Motor neuron (in vitro differentiated cells): ENCODE data around the gene MICAL3. TPM values are rescaled to one million over a fixed set of nuclear protein-coding genes. Genes with fewer than 3 reads are reported as not detected.
"Not testable (repeated sequence)": the region's sequence is repeated elsewhere in the genome, so short reads cannot be mapped to it uniquely, and the experiment has no call there.

Experiments used
- ATAC-seq, 8 experiments: fragments of 200-7000 bp; cut with Tn5 transposase; replicated peaks in 6 of 8; 2 replicates each; pipeline ENCODE4 v1.8.0; 2021; ENCODE audit warnings: mild to moderate bottlenecking in 8 of 8, moderate library complexity in 8 of 8
- H3K27ac ChIP-seq, 2 donors: fragments of 250-450 bp; sonication (Bioruptor Pico); 2 replicates each; pipeline ENCODE4 v1.9.0; 2021; ENCODE audit warnings: antibody characterized with exemption in 2 of 2, mild to moderate bottlenecking in 2 of 2, moderate library complexity in 1 of 2
- H3K4me1 ChIP-seq, 2 donors: fragments of 250-450 bp; sonication (Bioruptor Pico); replicated peaks in 1 of 2; 2 replicates each; pipeline ENCODE4 v1.6.1; 2021; ENCODE audit warnings: antibody characterized with exemption in 2 of 2, mild to moderate bottlenecking in 2 of 2, moderate library complexity in 1 of 2
- H3K4me3 ChIP-seq, 5 donors: fragments of 250-450 bp; sonication (Bioruptor Pico); 2 replicates each; pipeline ENCODE4 v1.9.0; 2021; ENCODE audit warnings: antibody characterized with exemption in 5 of 5, mild to moderate bottlenecking in 5 of 5, moderate library complexity in 4 of 5
- WGBS, 10 experiments: fragments of 450-650 bp; shearing (Covaris generic); methylation state at CpG; one replicate each; pipeline ENCODE4 v1.0.0; 2022; 5-methylcytosine and 5-hydroxymethylcytosine counted together
- in situ Hi-C, 9 experiments: fragments of 400-800 bp; cut with MboI; loops; one replicate each; pipeline ENCODE4 v1.15.0; 2021; ENCODE audit warnings: low sequenced_read_pairs in 9 of 9, low pct_unique_long_range_greater_than_20kb in 2 of 9; ENCODE audit not compliant: unreplicated experiment in 9 of 9
- total RNA-seq, 8 experiments: library from RNA; unstranded; fragments of 300-600 nt; gene quantifications; 2 replicates each; pipeline versions ENCODE4 v1.2.3 to v1.2.4, GENCODE V29; 2022

MICAL3 gene
- total RNA-seq, 8 experiments from 2014 or later = 15.2 to 46.0 (median 20.4) TPM

DNA sequence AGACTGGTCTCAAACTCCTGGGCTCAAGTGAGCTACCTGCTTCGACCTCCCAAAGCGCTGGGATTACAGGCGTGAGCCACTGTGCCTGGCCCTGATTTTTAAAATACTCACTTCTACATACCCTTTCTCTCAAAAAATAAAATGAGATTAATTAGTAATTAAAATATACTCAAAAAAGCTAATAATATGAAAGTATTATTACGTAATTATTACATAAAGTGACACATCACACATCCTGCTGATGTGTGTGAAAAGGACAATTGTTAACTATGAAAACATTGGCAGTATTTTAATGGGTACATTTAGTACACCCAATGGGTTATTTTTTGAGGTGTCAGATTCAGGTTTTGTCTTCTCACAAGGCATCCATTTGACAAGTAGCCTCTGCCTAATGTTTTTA, 21.4 kb upstream of the MICAL3 start:
- Histone ChIP-seq H3K4me3 (no peak overlapping the region), H3K27ac (no peak overlapping the region), H3K4me1 (no peaks in the 10 kb centered on the region)
- ATAC-seq = no peak
- in situ Hi-C loops = no loop called here
- 50 to 93% (median 77%) methylated on average over 1 to 4 of the region's 4 CpGs; no CpG with 5 or more reads in 2 of the 10 experiments for WGBS, 10 experiments

DNA sequence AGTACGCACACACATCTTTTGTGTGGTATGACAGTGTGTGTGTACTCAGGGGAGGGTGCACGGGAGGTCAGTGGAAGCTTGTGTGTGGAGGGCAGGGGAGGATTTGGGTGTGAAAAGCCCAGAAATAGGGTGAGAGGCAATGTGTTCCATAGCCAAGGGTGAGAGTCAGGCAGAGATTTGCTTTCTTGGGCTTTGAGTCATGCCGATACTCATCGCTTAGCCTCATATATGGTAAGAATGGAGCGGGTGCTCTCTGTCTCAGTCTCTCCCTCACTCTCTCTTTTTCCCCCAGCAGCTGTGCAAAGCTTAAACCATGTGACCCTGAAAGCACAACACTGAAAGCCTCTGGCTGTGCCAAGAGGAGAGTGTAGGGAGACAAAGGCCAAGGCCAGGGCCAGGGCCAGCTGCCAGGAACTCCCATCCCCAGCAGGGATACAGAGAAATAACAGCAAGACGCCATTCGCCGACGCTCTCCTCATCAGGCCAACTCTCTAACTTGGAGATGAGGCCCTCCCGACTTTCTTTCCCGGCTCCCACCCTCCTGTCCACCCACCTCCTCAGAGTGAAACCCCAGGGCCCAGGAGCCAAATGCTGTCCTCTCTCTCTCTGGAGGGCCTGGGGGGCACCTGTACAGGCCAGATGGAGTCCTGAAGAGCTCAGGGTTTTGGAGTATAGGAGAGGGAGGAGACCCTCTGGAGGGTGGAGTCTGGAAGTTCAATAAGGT, 20.3 kb upstream of the MICAL3 start:
- H3K27ac ChIP-seq = no peak overlapping the region
- no peak overlapping the region for H3K4me3 ChIP-seq
- peak in 3 of 8 experiments; percentile 28 to 96 (median 72) for ATAC-seq
- WGBS, 10 experiments = 60 to 100% (median 83%) methylated on average over 1 to 6 of the region's 11 CpGs; no CpG with 5 or more reads in 3 of the 10 experiments
- H3K4me1 ChIP-seq = no peaks in the 10 kb centered on the region
- in situ Hi-C loops = no loop called here

DNA sequence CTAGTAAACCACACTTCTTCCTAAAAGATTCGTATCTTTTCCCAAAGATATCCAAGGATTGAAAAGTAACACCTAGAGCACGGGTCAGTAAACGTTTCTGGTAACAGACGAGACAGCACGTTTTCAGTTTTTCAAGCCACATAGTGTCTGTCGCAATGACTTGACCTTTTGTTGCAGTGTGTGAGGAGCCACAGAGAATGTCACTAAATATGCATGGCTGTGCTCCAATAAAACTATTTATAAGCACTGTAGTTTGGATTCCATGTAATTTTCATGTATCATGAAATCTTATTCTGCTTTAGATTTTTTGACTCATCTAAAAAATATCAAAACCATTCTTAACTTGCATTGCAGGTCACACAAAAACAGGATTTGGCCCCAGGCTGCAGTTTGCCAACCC, 18.3 kb upstream of the MICAL3 start:
- Histone ChIP-seq H3K4me1 (no peaks in the 10 kb centered on the region), H3K4me3 (no peak overlapping the region), H3K27ac (no peak overlapping the region)
- in situ Hi-C loops = no loop called here
- peak in 1 of 8 experiments; percentile 55 for ATAC-seq
- WGBS, 10 experiments = 33 to 100% (median 81%) methylated on average over 1 to 6 of the region's 6 CpGs

DNA sequence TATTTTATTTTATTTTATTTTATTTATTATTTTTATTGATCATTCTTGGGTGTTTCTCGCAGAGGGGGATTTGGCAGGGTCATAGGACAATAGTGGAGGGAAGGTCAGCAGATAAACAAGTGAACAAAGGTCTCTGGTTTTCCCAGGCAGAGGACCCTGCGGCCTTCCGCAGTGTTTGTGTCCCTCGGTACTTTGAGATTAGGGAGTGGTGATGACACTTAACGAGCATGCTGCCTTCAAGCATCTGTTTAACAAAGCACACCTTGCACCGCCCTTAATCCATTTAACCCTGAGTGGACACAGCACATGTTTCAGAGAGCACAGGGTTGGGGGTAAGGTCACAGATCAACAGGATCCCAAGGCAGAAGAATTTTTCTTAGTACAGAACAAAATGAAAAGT, 16.5 kb upstream of the MICAL3 start:
- ATAC-seq, H3K4me3 ChIP-seq, in situ Hi-C loops, H3K27ac ChIP-seq, H3K4me1 ChIP-seq: not testable (repeated sequence)
- 86 to 92% (median 88%) methylated on average over 1 to 3 of the region's 6 CpGs; no CpG with 5 or more reads in 7 of the 10 experiments for WGBS, 10 experiments

DNA sequence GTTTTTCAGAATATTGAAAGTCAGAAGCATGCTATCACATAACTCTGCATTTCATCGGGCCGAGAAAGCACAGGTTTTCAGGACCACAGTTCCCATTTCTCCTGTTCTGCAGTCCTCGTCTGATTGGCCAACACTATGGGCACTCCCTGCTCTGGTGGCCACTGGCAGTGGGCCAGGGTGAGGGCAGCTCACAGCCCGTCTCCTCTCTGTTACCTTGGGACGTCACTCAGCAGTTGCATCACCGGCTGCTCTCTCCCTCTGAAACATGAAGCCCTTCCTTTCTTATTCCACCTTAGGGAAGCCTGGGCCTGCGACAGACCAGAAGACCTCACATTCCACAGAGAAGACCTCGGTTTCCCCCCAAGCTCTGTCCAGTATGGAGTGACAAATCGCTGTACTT, 11.4 kb upstream of the MICAL3 start:
- no peak overlapping the region for H3K27ac ChIP-seq
- H3K4me1 ChIP-seq = no peaks in the 10 kb centered on the region
- peak in 4 of 8 experiments; percentile 57 to 86 (median 72) for ATAC-seq
- in situ Hi-C loops = no loop called here
- WGBS, 10 experiments = 0 to 75% (median 56%) methylated on average over 1 to 8 of the region's 9 CpGs; no CpG with 5 or more reads in 2 of the 10 experiments
- H3K4me3 ChIP-seq = no peak overlapping the region

DNA sequence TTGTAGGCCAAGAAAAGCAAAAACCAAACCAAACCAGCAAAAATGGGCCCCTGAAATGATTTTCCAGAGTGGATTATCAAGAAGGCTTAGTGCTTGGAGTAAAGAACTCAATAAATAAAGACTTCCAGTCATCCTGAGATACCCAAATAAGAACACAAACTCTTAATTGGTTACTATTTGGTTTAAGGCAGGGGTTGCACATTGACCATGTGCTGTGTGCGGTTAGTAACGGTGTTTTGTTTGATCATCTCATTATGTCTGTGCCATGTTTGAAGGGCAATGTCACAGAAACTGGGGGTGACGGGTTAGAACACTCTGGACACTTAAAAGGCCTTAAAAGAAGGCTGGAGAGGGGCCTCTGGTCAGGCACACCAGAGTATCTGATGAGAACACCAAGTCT, 9.7 kb upstream of the MICAL3 start:
- H3K4me1 ChIP-seq = no peaks in the 10 kb centered on the region
- WGBS, 10 experiments = 30 to 100% (median 94%) methylated on average over 2 to 3 of the region's 3 CpGs; no CpG with 5 or more reads in 6 of the 10 experiments
- in situ Hi-C loops = no loop called here

DNA sequence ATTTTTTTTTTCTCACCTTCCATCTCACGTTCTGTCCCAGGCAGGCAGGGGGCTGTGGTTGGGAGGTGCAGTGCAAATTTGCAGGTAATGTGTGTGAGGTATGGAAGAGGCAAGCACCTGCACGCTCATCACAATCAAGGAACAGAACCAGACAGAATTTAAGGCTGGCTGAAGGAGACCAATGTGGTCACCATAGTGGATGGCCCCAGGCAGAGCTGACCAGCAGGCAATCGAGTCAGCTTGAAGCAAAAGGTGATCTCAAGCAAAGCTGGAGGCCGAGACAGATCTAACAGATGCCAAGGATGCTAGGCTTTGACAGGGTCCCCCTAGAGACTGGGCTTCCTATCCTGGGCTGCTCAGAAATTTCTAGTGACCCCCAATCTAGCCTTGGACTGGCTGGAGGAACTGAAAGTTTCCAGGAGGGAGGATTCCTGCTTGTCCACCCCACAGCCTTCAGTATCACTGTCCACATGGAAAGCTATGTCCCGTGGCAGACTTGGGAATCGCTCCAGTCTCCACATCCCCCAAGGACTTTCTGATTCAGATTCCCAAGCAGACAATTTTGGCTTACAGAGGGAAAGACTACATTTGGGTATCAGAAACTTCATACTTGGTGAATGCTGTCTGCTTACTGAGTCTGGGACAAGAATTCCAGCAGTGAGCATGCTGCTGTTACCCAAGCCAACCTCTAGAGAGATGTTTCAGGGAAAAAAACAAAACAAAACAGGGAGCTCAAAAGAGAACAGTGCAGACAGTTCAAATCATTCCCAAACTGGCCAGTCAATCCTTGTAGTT, 9.0 kb upstream of the MICAL3 start:
- WGBS, 10 experiments = 33 to 95% (median 67%) methylated on average over 1 to 6 of the region's 6 CpGs
- Histone ChIP-seq H3K4me3 (no peak overlapping the region), H3K4me1 (no peaks in the 10 kb centered on the region), H3K27ac (no peak overlapping the region)
- ATAC-seq = no peak
- in situ Hi-C loops = no loop called here

More for the DNA sequence above, 9.7 kb upstream of the MICAL3 start:
- ATAC-seq = no peak
- Histone ChIP-seq H3K4me3 (no peak overlapping the region), H3K27ac (no peak overlapping the region)

DNA sequence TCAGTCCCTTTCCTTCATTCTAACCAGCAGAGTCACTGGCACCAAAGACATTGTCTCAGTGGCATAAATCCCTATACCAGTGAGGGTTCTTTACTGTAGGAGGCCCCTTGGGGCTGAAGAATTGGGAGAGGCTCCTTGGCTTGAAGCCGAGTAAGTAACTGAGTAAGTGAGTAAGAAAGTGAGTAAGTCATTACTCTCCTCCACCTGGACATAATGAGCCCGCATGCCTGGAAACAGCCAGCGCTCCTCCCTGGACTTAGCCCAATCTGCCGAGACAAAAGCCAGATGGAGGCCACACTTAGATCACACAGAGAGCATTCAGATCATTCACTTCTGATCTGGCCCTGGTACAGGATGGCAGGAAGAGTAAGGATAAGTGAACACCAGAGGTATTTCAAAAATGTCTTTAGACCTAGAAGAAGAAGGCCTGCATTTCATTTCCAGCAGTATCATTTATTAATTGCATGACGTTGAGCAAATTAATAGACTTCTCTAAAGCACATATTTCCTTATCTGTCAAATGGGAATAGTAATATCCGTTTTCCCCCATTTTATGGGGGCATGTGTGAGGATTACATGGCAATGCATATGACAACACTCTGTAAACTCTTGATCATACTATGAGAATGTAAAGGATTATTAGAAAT, 8.2 kb upstream of the MICAL3 start:
- in situ Hi-C loops = no loop called here
- WGBS, 10 experiments = 9 to 94% (median 47%) methylated on average over 1 to 5 of the region's 6 CpGs
- no peak overlapping the region for H3K27ac ChIP-seq

DNA sequence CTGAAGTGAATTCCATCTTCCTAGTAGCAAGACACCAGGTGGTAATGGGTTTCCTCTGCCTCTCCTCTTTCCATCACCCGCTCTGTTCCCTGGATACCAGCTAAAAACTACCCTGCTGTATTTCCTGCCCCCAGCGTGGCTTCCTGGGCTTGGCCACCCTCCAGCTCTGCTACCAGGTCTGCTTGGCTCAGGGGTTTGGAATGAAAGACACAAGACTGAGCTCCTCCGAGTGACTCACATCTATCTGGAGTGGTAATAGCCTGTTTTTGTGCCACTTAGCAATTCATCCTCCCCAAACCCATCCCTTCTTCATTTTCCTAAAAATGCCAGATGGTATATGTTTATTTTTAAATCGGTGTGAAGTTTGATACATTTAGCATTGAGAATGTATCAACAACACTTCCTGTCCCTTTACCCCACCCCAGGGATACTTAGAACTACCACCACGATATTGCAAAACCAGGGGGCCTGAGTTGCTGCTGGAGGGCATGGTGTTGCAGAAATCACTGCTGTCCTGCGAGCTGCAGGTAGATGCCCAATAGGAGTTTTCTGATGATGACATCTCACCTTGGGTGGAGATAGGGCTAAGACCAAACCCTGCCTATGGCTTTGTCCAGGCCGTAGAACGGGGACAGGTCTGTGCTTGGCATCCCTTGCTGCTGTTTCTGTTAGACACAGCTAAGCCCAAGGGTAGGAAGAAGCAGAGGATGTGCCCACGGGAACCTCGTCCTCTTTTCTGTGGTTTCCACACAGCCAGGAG, 7.5 kb upstream of the MICAL3 start:
- H3K4me1 ChIP-seq = no peaks in the 10 kb centered on the region
- ATAC-seq = peak in 6 of 8 experiments; percentile 32 to 86 (median 62)
- in situ Hi-C loops = no loop called here
- no peak overlapping the region for H3K4me3 ChIP-seq
- WGBS, 10 experiments = 18 to 80% (median 49%) methylated on average over 1 to 6 of the region's 10 CpGs; no CpG with 5 or more reads in 2 of the 10 experiments
- no peak overlapping the region for H3K27ac ChIP-seq

More for the DNA sequence above, 8.2 kb upstream of the MICAL3 start:
- peak in 2 of 8 experiments; percentile 80 to 86 for ATAC-seq
- Histone ChIP-seq H3K4me1 (no peaks in the 10 kb centered on the region), H3K4me3 (no peak overlapping the region)

DNA sequence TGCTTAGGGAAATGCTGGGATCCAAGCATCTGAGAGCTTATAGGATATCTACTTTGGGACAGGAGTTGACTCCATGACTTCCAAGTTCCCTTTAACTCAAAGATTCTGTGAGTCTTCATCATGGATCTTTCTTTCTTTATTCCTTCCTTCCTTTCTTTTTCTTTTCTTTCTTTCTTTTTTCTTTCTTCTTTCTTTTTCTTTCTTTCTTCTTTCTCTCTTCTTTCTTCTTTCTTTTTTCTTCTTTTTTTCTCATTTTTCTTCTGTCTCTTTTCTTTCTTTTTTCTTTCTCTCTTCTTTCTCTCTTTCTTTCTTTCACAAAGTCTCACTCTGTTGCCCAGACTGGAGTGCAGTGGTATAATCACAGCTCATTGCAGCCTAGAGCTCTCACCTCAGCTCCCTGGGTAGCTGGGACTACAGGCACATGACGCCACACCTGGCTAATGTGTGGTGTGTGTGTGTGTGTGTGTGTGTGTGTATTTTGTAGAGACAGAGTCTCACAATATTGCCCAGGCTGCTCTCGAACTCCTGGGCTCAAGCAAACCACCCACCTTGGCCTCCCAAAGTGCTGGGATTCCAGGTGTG, 5.4 kb upstream of the MICAL3 start:
- H3K4me1 ChIP-seq = peaks cover 0 to 6% of the 10 kb centered on the region in 2 donors
- H3K4me3 ChIP-seq = no peak overlapping the region
- no peak for ATAC-seq
- no peak overlapping the region for H3K27ac ChIP-seq
- WGBS, 10 experiments = 37 to 80% (median 54%) methylated on average over 1 to 2 of the region's 2 CpGs; no CpG with 5 or more reads in 4 of the 10 experiments
- in situ Hi-C loops = no loop called here

DNA sequence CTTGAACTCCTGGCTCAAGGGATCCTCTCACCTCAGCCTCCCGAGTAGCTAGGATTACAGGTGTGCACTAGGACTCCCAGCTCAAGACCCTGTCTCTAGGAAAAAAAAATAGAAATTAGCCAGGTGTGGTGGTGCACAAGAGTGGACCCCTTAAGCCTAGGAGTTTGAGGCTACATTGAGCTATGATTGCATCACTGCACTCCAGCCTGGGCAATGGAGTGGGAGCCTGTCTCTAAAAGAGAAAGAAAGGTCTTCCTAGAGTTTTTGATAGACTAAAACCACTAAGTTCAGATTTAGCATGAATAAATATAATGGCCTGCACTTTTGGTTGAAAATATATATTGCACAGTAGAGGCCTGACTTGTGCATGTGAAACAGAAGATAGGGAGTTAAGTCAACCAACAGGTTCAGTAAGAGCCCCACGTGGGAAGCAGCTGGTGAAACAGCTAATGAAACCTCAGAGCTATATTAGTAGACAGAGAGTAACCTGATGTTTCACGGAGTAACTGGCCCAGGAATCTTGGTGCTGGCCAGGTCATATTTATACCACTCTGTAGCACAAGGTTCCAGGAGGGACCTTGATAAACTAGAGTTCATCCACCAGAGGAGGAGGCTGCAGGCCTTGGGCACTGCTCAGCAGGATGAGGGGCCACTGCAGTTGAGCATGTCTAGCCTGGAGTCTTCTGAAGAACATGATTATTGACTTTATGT, 4.6 kb upstream of the MICAL3 start:
- WGBS, 10 experiments = 40 to 80% (median 58%) methylated on average over 1 to 3 of the region's 3 CpGs
- H3K4me3 ChIP-seq = no peak overlapping the region
- H3K4me1 ChIP-seq = peaks cover 0 to 8% of the 10 kb centered on the region in 2 donors
- in situ Hi-C loops = no loop called here
- ATAC-seq = no peak
- H3K27ac ChIP-seq = no peak overlapping the region

DNA sequence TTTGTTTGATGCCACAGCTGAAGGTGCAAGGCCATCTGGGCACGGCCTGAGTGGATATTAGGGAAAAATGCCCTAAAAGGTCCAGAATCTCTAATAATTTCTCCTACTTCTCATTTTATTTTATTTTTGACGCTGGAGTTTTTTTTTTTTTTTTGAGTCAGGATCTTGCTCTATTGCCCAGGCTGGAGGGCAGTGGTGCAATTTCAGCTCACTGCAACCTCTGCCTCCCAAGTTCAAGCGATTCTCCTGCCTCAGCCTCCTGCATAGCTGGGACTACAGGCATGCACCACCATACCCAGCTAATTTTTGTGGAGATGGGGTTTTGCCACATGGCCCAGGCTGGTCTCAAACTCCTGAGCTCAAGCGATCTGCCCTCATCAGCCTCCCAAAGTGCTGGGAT, 1.5 kb upstream of the MICAL3 start:
- H3K4me3 ChIP-seq, ATAC-seq, H3K27ac ChIP-seq, in situ Hi-C loops: not testable (repeated sequence)
- H3K4me1 ChIP-seq = peaks cover 9 to 13% of the 10 kb centered on the region in 2 donors
- WGBS, 10 experiments = 43 to 100% (median 70%) methylated on average over 1 to 4 of the region's 4 CpGs; no CpG with 5 or more reads in 1 of the 10 experiments
